DMS114 treated with DMSO at 0.1 percent for 48 hours (cell line): ENCODE results near the gene ADGRD1.

Experiments used
- DNase-seq: peaks from one replicate; lab custom pipeline; 2025; ENCODE audit not compliant: unreplicated experiment; lab: John Stamatoyannopoulos, UW

ADGRD1 gene

DNA sequence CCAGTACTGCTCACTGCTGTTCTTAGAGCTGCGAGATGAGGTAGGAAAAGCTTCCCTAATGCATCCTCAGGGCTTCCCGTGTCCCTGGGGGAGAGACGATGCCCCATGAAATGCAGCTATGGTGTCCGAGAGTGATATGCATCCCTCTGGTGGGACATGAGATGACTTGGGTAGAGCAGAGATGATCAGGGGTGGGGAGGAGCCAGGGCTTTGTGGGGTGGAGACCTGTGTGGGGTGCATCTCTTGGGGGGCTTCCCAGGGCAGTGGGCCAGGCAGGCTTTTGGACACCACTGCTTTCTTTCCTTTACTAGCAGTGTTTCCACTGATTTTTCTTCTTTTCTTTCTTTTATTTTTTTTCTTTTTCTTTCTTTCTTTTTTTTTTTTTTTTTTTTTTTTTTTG lies 147.3 kb downstream of the ADGRD1 start:
- DNase-seq: no peak

DNA sequence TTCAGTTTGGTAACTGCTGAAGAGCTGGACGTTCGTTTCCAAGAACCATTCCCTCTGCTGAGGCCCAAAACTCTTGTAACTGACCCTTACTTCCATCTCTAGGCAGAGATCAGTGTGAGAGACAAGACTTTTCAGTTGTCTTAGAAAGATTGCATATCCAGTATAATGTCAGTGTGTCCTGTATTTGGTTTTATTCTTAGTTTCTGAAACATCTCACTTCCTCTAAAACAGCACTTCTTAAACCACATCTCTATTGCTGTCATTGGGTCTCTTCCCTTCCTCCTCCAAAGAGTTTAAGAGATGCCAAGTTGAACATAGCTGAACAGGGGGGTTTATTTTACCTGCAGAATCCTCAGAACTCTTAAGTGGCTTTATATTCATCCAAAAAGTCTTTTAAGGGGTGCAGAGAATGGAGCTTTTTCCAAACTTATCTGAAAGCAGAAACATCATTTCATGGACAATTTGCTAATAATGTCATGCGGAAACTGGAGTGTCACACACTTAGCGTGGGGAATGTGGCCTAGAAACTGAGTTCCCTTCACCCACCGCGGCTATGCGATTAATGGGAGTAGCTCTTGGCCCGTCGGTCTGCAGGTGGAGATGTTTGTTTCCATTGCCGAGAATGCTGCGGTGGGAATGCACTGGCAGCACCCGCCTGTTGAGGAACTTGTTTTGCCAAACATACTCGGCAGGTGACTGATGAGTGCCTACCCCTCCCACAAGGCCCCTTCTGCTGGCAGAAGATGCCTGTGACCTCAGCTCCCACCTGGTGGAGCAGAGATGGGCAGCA lies 148.2 kb downstream of the ADGRD1 start:
- no peak for DNase-seq

DNA sequence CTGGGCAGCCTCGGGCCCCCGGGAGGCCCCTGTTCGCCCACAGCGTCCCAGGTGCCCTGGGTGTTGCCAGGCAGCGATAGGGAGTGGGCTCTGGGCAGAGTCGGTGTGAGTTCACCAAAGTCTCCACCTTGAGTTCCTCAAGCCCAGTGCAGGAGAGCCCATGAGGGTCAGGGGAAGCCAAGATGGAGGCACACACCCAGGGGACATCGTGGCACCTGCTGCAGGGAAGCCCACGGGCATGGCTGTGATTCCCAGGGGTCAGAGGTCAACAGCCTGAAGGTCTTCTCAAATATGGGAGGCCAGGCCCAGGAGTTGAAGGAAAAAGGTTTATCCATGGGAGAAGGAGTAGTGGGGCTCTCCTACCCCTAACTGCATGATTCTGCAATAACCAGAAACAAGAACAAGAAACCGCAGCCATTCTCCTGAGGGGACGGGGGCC lies 148.8 kb downstream of the ADGRD1 start:
- DNase-seq: no peak

DNA sequence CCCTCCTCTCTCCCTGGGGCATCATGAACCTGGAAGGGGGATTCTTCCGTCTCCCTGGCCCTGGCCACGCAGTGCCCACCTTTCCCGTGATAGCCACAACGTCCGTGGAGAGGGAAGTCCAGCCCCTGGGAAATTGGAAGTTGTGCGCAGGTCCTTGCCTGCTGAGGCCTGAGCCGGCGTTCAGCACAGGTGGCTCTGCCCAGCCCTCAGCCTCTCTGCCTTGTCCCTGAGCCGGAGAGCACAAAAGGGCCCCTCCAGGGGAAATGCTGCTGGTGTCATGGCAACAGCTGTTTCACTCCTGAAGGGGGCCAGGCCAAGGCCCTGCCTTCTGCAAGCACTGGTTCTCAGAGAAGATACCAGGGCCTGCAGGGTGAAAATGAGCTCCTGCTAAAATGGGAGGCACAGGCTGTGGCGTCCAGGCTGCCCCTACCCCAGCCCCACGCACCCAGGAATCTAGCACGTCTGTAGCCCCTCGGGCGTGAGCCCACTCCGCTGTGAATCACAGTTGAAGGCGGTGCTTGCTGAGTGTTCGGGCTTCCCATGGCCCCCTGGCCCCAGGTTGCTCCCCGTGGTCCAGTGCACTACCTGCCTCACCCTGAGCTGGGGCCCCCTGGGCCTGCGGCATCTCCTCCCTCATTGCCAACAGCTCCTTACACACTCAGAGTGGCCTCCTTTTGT lies 149.4 kb downstream of the ADGRD1 start:
- no peak for DNase-seq

DNA sequence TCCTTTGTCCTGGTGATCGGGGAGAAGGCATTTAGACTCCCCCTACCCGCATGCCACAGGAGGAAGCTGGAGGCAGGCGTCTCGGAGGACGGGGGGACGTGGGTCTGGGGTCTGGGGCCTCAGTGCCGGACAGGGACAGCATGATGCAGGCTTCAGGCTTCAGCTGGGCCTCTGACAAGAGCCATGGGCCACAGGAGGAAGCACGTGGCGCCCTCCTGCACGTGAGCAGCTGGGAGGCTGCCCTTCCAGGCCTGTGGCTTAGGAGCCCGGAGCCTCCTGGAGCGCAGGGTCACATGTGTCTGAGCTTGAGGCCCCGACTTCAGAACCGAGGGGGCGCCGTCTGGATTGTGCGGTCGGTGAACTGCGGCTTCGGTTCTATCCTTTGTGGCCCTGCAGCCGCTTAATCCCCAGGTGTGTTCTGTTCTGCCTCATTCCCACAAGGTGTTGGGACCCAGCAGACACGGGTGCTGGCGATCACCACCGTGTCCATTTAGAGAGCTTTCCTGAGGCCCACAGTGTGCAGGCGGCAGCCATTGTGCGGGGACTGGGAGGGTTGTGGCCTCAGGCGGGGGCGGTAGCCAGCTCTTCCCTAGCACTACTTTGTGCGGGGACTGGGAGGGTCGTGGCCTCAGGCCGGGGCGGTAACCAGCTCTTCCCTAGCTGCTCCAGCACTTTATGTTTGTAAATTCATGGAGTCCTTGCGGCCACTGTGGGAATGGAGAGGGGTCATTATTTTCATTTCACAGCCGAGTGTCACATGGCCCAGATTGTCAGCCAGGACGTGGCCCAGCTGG lies 150.2 kb downstream of the ADGRD1 start:
- DNase-seq: no peak

DNA sequence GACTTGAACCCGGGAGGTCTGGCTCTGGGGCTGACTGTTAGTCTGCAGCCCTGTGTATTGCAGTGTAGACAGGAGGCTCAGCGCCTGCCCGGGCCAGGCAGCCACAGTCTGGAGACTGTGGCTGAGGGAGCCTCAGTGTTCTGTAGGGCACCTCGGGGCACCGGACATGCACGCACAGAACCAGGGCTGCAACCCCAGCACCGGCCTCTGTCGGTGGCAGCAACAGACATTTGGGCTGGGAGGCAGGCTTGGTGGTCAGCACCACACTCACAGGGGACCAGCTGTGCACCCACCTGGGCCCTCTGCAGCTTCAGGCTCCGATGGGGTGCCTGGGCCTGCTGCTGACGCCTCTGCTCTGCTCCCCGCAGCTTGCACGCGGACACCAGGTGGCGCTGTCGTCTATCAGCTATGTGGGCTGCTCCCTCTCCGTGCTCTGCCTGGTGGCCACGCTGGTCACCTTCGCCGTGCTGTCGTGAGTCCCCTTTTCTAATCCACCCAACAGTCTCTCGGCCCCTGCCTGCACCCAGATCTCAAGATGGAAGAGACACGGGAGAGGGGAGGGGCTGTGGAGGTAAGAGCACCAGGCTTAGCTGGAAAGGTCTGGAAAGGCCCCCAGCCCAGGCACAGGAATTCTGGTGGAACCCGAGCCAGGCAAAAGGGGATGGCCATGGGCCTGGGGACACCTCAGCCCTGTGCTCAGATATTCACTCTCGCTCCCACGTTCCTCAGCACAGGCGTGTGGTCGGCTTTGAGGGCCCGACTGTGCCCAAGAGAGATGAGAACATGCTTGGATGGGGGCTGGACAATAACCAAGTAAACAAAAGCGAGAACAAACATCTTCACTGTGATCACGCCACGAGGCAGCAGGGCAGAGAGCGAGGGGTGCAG lies 151.0 kb downstream of the ADGRD1 start:
- peak; percentile 68 for DNase-seq

DNA sequence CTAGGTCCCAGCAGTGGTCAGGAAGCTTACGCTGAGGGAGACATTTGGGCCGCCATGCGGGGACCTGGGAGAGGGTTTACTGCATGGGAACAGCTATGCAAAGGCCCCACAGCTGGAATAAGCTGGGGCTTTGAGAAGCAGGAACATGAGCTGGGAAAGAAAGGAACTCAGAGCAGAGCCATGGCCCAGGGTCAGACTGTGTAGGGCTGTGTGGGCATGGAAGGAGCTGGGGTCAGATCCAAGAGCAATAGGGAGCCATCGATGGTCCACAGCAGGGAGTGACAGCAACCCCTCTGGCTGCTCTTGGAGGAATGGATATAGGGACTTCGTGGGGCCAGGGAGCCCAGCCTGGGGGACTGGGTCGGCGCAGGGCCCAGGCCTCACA lies 151.6 kb downstream of the ADGRD1 start:
- DNase-seq: no peak

DNA sequence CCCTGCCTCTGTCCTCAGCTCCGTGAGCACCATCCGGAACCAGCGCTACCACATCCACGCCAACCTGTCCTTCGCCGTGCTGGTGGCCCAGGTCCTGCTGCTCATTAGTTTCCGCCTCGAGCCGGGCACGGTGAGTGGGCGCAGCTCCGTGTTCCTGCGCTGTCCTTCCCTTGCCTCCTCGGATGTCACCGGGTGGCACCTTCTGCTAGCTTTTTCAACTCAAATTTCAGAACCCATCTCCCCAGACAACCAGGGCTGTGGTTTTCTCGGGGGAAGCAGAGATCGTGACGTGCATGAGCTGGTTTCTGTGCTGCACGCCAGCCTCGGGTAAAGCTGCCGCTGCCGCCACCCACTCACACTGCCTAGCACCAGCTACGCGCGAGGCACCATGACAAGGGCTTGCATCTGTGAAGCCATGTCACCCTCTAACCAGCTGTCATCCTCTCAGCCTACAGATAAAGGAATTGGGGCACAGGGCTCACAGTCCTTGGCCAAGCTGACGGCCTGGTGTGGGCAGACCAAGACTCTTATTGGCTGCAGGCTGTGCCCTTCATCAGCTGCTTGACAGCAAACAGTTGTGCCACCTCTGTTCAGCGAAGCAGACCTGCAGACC lies 152.1 kb downstream of the ADGRD1 start:
- no peak for DNase-seq

DNA sequence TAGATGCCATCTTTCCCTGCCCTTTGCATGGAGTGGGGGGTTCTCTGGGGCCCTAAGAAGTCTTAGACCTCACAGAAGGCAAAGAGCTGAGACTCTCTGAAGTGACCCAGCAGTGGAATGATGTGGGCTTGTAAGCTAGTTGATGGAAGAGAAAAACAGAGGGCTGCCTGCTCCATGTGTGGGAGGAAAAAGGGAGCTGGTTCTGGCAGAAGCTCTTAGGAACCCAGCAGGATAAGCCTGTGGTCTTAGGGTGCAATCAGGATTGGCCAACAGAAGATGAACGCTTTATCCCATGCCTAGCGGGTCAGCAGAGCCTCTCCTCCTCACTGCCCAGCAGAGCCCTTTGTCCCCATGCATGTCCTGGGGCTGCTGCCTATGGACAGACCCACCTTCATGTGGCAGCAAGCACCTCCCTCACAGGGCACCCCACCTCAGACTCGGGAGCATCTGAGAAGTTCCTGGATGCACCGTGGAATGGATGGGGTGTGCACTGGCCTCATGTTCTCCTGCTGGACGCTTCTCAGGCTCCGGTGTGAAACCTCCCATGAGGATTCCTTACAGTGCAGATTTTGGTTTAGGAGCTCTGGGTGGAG lies 152.7 kb downstream of the ADGRD1 start:
- no peak for DNase-seq

DNA sequence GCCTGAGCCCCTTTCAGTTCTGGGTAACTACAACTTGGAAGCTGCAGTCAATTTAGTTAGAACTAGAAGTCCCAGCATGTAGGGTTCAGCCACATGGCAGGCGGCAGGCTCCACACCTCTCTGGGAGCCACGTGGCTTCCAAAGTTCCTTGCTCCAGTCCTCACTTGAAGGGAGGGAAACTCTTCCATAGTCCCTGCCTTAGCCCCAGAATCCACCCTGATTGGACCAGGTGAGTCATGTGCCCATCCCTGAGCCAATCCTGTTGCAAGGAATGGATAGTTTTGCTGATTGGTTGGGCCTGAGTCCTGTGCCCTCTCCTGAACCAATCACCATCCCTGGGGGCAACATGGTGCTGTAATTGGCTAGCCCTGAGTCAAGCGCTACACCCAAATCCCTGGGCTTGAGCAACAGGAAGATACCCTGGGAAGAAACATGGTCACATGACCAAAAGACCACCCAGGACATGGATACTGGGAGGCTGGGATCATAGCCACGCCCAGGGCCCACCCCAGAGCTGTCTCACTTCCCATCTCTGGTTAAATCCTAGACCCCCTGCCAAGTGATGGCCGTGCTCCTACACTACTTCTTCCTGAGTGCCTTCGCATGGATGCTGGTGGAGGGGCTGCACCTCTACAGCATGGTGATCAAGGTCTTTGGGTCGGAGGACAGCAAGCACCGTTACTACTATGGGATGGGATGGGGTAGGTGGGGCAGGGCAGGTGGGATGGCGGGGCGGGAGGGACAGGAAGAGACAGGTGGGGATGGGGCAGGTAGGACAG lies 154.7 kb downstream of the ADGRD1 start:
- no peak for DNase-seq

DNA sequence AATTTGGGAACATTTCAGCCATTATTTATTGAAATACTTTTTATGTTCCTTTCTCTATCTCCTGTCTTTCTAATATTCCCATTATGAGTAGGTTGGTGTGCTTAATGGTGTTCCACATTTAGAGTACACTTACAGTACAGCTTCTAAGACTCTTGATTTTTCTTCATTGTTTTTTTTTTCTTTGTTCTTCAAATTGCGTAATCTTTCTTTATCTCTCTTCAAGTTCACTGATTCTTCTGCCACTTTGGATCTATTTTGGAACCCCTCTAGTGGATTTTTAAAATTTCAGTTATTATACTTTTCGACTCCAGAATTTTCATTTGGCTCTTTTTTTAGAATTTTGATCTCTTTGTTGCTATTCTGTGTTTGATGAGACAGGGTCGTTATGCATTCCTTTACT lies 157.7 kb downstream of the ADGRD1 start:
- DNase-seq: no peak

DNA sequence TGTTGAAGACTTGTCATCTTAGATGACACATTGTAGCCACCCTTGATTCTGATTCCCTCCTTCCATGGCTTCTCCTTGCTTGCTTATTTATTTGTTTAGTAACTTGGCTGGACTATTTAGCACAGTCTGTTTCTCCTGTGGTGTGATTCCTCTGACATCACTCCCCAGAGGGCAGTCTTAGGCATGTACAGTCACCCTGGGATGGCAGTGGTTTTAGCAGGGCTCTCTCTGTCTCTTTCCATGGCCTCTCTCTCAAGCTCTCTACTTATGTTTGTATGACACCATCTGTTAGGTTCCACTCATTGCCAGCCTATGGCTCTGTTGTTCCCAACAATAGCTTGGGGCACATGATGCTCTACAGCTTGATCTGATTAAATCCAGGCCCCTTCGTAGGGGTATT lies 158.3 kb downstream of the ADGRD1 start:
- no peak for DNase-seq

DNA sequence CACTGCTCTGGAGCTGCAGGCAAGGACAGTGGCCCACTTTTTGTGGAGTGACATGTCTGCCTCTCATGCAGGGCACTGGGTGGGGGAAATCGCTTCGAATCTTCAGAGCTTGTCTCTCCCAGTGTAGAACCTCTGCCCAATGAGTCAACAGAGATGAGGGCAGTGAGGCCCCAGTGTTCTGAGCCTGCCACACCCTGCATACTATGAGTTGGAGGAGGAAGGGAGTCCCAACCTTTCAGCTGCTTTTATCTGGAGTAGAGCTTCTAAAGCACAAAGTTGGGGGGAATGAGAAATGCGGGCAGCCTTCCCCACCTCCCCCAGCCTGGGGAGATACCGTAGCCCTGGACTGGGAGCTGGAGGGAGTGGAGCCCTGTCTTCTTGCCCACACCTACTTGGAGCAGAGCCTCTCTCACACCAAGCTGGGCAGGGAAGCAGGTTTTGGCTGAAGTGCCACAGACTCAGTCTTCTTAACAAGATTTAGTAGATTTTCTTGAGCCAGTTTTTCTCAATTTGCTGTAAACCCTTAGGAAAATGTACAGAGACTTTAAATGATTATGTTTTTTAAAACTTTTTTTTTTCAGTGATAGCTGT lies 159.1 kb downstream of the ADGRD1 start:
- no peak for DNase-seq

DNA sequence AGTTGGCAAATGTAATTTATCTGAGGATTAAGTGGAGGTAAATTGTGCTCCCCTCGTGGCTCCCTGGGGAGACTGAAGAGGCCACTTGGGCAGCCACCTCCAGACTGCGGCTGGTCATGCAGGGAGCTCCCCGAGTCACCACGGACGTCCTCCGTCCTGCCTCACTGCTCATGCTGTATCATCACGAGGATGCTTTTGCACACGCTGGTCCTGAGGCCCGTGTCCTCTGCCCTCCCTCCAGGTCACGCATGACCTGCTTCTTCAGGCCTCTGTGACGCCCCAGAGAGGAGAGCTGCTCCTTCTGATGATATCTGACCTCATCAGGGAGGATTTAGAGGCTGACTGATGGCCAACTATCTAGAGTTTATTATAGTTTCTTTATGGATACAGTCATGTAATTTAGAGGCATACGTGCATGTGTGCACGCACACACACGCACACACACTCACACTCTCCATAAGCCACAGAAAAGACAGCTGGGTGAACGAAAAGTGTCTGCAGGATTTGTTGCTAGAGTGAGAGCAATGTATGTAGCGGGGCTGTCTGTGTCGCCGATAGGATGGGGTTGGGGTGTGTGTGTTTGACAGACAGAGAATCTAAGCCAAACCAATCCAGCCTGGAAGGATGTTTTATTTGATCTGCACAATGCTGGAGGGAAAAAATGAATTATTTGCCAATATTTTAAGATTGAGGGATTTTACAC lies 160.0 kb downstream of the ADGRD1 start:
- no peak for DNase-seq

DNA sequence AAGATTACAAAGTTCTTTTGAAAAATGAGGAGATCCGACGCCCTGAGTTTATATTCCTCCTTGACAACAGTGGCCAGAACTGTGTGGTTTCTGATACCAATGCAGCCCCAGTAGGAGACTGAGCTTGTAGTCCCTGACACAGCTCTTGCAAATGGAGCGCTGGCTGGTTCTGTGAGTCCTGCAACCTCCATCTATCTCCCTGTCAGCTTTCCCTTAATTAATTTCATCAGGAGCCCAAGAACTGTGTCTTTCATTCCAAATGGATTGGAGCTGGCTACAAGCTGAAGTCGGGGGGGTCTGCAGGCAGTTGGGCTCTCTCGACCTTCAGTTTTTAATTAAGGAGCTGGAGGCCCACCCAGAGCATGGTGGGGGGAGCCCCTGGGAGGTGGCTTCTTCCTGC lies 160.6 kb downstream of the ADGRD1 start:
- DNase-seq: no peak

DNA sequence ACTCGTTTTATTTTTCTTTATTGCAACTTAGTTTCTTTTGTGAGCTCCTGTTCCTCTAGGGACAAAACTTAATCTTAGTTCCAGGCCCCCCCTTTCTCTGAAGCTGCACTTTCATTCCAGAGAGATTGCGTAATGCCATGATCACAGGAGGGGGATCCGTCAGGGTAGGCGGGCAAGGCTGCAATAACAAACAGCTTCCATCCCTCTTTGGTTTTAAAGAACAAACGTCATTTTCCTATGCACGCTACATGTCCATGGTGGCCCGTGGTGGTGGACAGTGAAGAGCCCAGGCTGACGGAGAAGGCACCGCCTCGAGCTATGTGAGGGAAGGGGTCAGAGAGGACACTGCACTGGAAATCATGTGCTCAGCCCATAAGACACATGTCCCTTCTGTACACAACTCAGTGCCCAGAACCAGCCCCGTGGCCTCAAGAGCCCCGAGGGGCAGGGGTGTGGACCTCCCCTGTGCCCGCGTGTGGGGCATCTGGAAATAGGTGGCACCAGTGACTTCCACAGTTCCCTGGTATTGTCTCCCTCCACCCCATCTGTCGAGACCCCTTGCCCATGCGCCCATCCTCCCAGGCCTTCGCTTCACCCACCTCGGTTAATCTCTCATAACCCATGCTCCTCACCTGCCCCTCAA lies 161.4 kb downstream of the ADGRD1 start:
- DNase-seq: no peak

DNA sequence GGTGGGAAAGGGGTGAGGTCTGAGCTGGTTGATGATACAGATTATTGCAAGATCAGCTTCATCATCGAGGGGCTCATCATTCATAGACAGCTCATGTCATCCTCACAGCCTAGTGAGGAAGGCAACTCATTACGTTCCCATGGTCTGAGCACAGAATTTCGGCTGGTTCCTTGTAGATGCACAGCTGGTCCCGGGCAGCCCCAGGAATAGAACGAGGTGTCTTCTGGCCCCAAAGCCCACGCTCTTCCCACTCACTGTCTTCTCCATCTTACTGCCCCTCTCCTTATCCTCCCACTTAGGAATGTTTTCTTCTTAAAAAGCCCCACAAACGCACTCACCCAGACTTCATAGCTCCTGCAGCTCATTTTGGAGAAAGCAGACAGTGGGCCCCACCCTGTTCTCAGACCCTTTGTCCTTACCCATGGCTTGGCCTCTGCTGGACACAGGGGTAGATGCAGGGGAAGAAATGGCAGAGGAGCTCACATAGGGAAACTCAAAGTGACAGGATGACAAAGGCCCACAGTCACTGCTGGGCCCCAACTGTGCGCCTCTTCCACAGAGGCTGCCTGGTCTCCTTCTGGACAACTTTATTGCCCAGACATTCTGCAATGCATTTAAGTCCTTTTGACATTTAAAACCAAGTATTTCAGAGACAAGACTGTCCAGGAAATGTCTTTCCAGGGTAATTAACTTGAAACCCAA lies 162.2 kb downstream of the ADGRD1 start:
- no peak for DNase-seq
